ENCODE results near the gene SLC5A1. TPM values are rescaled to one million over a fixed set of nuclear protein-coding genes. Genes with fewer than 3 reads are reported as not detected.
"Not testable (repeated sequence)": the region's sequence is repeated elsewhere in the genome, so short reads cannot be mapped to it uniquely, and the experiment has no call there.

SLC5A1 gene
- total and polyA plus RNA-seq, 9 donors = 0.05 to 1.8 (median 1.1) TPM; not detected in 4

GRCh38 chr22:32136881-32137280 is 93.8 kb downstream of the SLC5A1 start:
- H3K36me3 ChIP-seq; H3K4me1 ChIP-seq (ENCODE audit: insufficient read depth); H3K27me3 ChIP-seq; H3K4me3 ChIP-seq; DNase-seq; H3K9me3 ChIP-seq; H3K27ac ChIP-seq; intact Hi-C loops (cut with DNase I): not testable (repeated sequence)
- WGBS, 3 donors = 73 to 83% (median 79%) methylated on average over 4 of the region's 4 CpGs

GRCh38 chr22:32137731-32138324 is 94.8 kb downstream of the SLC5A1 start:
- WGBS, 3 donors = 67 to 70% (median 69%) methylated on average over 16 of the region's 16 CpGs
- H3K9me3 ChIP-seq; intact Hi-C loops (cut with DNase I); H3K4me1 ChIP-seq (ENCODE audit: insufficient read depth); DNase-seq; H3K36me3 ChIP-seq; H3K27ac ChIP-seq; H3K4me3 ChIP-seq; H3K27me3 ChIP-seq: not testable (repeated sequence)

GRCh38 chr22:32138576-32138975 is 95.5 kb downstream of the SLC5A1 start:
- DNase-seq; H3K36me3 ChIP-seq; H3K9me3 ChIP-seq; H3K4me3 ChIP-seq; intact Hi-C loops (cut with DNase I); H3K4me1 ChIP-seq (ENCODE audit: insufficient read depth); H3K27me3 ChIP-seq; H3K27ac ChIP-seq: not testable (repeated sequence)
- WGBS, 3 donors = 53 to 71% (median 56%) methylated on average over 1 of the region's 1 CpG

- H3K9me3 ChIP-seq = not testable (repeated sequence)
- WGBS, 3 donors = 26 to 42% (median 37%) methylated on average over 6 of the region's 6 CpGs
Measured at GRCh38 chr22:32140688-32141087, 97.6 kb downstream of the SLC5A1 start.

GRCh38 chr22:32142600-32142999 is 99.5 kb downstream of the SLC5A1 start:
- no peak for TF ChIP-seq POLR2A (IDR thresholded peaks at IDR 0.05)
- no peak for TF ChIP-seq CTCF (IDR thresholded peaks at IDR 0.05)
- no peak for TF ChIP-seq EP300 (IDR thresholded peaks at IDR 0.05)
- Histone ChIP-seq H3K9me3 (no peaks in the 10 kb centered on the region), H3K27ac (no peak overlapping the region), H3K4me1 (ENCODE audit: insufficient read depth) (no peaks in the 10 kb centered on the region), H3K4me3 (no peak overlapping the region), H3K27me3 (no peaks in the 10 kb centered on the region), H3K36me3 (no peaks in the 10 kb centered on the region)
- intact Hi-C loops (cut with DNase I) = no loop called here
- DNase-seq = no peak

More at GRCh38 chr22:32140688-32141087, 97.6 kb downstream of the SLC5A1 start:
- H3K4me3 ChIP-seq; H3K36me3 ChIP-seq; H3K27ac ChIP-seq; intact Hi-C loops (cut with DNase I); H3K27me3 ChIP-seq; DNase-seq; H3K4me1 ChIP-seq (ENCODE audit: insufficient read depth): not testable (repeated sequence)

- TF ChIP-seq POLR2A (IDR thresholded peaks at IDR 0.05) (no peak), EP300 (IDR thresholded peaks at IDR 0.05) (no peak), CTCF (IDR thresholded peaks at IDR 0.05) (no peak)
- H3K36me3 ChIP-seq = no peaks in the 10 kb centered on the region
- DNase-seq = no peak
- H3K4me3 ChIP-seq = no peak overlapping the region
- H3K4me1 ChIP-seq (ENCODE audit: insufficient read depth) = no peaks in the 10 kb centered on the region
- no peaks in the 10 kb centered on the region for H3K9me3 ChIP-seq
- H3K27ac ChIP-seq = no peak overlapping the region
- WGBS, 3 donors = 80 to 85% (median 82%) methylated on average over 6 of the region's 6 CpGs
- no peaks in the 10 kb centered on the region for H3K27me3 ChIP-seq
- intact Hi-C loops (cut with DNase I) = no loop called here
Measured at GRCh38 chr22:32144496-32145274, 101.6 kb downstream of the SLC5A1 start.

- DNase-seq; H3K4me1 ChIP-seq (ENCODE audit: insufficient read depth); H3K36me3 ChIP-seq; H3K4me3 ChIP-seq; H3K9me3 ChIP-seq; H3K27ac ChIP-seq; intact Hi-C loops (cut with DNase I); H3K27me3 ChIP-seq: not testable (repeated sequence)
- WGBS, 3 donors = 78 to 83% (median 83%) methylated on average over 8 of the region's 8 CpGs
Measured at GRCh38 chr22:32147128-32147527, 104.1 kb downstream of the SLC5A1 start.

- H3K27me3 ChIP-seq; H3K4me1 ChIP-seq (ENCODE audit: insufficient read depth); DNase-seq; H3K27ac ChIP-seq; intact Hi-C loops (cut with DNase I); H3K4me3 ChIP-seq; H3K9me3 ChIP-seq; H3K36me3 ChIP-seq: not testable (repeated sequence)
- 90 to 93% (median 90%) methylated on average over 4 of the region's 4 CpGs for WGBS, 3 donors
Measured at GRCh38 chr22:32148372-32148771, 105.3 kb downstream of the SLC5A1 start.

- DNase-seq; intact Hi-C loops (cut with DNase I): not testable (repeated sequence)
- WGBS, 3 donors = 60 to 66% (median 63%) methylated on average over 7 of the region's 7 CpGs
Measured at GRCh38 chr22:32150647-32151046, 107.6 kb downstream of the SLC5A1 start.

GRCh38 chr22:32151641-32152040 is 108.6 kb downstream of the SLC5A1 start:
- intact Hi-C loops (cut with DNase I); H3K4me1 ChIP-seq (ENCODE audit: insufficient read depth); H3K27me3 ChIP-seq; DNase-seq; H3K9me3 ChIP-seq; H3K36me3 ChIP-seq; H3K4me3 ChIP-seq; H3K27ac ChIP-seq: not testable (repeated sequence)
- 63 to 72% (median 65%) methylated on average over 6 of the region's 6 CpGs for WGBS, 3 donors

More at GRCh38 chr22:32150647-32151046, 107.6 kb downstream of the SLC5A1 start:
- H3K36me3 ChIP-seq; H3K9me3 ChIP-seq; H3K27ac ChIP-seq; H3K4me1 ChIP-seq (ENCODE audit: insufficient read depth); H3K4me3 ChIP-seq; H3K27me3 ChIP-seq: not testable (repeated sequence)
